Osteocyte (in vitro differentiated cells): ENCODE results near the gene DPEP3. TPM values are rescaled to one million over a fixed set of nuclear protein-coding genes. Genes with fewer than 3 reads are reported as not detected.
"Not testable (repeated sequence)": the region's sequence is repeated elsewhere in the genome, so short reads cannot be mapped to it uniquely, and the experiment has no call there.

Source experiments
- DNase-seq: peaks from one replicate; pipeline ENCODE4 v3.0.0; 2021; ENCODE audit warnings: mixed read lengths; ENCODE audit not compliant: unreplicated experiment; ENCODE audit errors: extremely low spot score
- H3K27ac Mint-ChIP-seq: one replicate; pipeline ENCODE4 v1.8.0; 2021; ENCODE audit warnings: mild to moderate bottlenecking, mixed read lengths; ENCODE audit not compliant: unreplicated experiment
- H3K27me3 Mint-ChIP-seq: one replicate; pipeline ENCODE4 v1.8.0; 2021; ENCODE audit warnings: mixed read lengths; ENCODE audit not compliant: unreplicated experiment
- H3K36me3 Mint-ChIP-seq: one replicate; pipeline ENCODE4 v1.8.0; 2021; ENCODE audit warnings: mixed read lengths; ENCODE audit not compliant: unreplicated experiment
- H3K4me1 Mint-ChIP-seq: one replicate; pipeline ENCODE4 v1.8.0; 2021; ENCODE audit warnings: mixed read lengths; ENCODE audit not compliant: unreplicated experiment
- H3K4me3 Mint-ChIP-seq: one replicate; pipeline ENCODE4 v1.8.0; 2021; ENCODE audit warnings: mild to moderate bottlenecking, moderate library complexity, mixed read lengths; ENCODE audit not compliant: unreplicated experiment
- H3K9me3 Mint-ChIP-seq: one replicate; pipeline ENCODE4 v1.8.0; 2021; ENCODE audit warnings: mixed read lengths; ENCODE audit not compliant: unreplicated experiment
- total RNA-seq: library from RNA; stranded (reverse); gene quantifications from 2 replicates; pipeline ENCODE4 v1.2.1, GENCODE V29; 2021
- TF ChIP-seq, protein P1 (sequence below): fragments of 200-600 bp; sonication (generic); IDR thresholded peaks from 2 replicates; pipeline ENCODE4 v1.5.0; 2021; ENCODE audit warnings: antibody characterized with exemption, mild to moderate bottlenecking, moderate library complexity

DPEP3 gene
- total RNA-seq, 1 donor from 2014 or later: not detected

GRCh38 chr16:67976205-67976604 lies 4.1 kb downstream of the DPEP3 start:
- peaks cover 13% of the 10 kb centered on the region for H3K27me3 Mint-ChIP-seq

GRCh38 chr16:67975321-67976105 lies 4.8 kb downstream of the DPEP3 start:
- peaks cover 1% of the 10 kb centered on the region for H3K4me1 Mint-ChIP-seq
- no peaks in the 10 kb centered on the region for H3K9me3 Mint-ChIP-seq
- no peak overlapping the region for H3K4me3 Mint-ChIP-seq
- no peak for DNase-seq
- peaks cover 13% of the 10 kb centered on the region for H3K27me3 Mint-ChIP-seq
- H3K36me3 Mint-ChIP-seq: no peaks in the 10 kb centered on the region
- H3K27ac Mint-ChIP-seq: no peak overlapping the region
- TF ChIP-seq, protein P1, sequence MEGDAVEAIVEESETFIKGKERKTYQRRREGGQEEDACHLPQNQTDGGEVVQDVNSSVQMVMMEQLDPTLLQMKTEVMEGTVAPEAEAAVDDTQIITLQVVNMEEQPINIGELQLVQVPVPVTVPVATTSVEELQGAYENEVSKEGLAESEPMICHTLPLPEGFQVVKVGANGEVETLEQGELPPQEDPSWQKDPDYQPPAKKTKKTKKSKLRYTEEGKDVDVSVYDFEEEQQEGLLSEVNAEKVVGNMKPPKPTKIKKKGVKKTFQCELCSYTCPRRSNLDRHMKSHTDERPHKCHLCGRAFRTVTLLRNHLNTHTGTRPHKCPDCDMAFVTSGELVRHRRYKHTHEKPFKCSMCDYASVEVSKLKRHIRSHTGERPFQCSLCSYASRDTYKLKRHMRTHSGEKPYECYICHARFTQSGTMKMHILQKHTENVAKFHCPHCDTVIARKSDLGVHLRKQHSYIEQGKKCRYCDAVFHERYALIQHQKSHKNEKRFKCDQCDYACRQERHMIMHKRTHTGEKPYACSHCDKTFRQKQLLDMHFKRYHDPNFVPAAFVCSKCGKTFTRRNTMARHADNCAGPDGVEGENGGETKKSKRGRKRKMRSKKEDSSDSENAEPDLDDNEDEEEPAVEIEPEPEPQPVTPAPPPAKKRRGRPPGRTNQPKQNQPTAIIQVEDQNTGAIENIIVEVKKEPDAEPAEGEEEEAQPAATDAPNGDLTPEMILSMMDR: no peak

More at GRCh38 chr16:67976205-67976604, 4.1 kb downstream of the DPEP3 start:
- no peak overlapping the region for H3K27ac Mint-ChIP-seq
- no peak overlapping the region for H3K4me3 Mint-ChIP-seq
- no peak for DNase-seq
- TF ChIP-seq, protein P1: no peak
- H3K9me3 Mint-ChIP-seq: no peaks in the 10 kb centered on the region
- H3K4me1 Mint-ChIP-seq: peaks cover 1% of the 10 kb centered on the region
- H3K36me3 Mint-ChIP-seq: no peaks in the 10 kb centered on the region

DNA sequence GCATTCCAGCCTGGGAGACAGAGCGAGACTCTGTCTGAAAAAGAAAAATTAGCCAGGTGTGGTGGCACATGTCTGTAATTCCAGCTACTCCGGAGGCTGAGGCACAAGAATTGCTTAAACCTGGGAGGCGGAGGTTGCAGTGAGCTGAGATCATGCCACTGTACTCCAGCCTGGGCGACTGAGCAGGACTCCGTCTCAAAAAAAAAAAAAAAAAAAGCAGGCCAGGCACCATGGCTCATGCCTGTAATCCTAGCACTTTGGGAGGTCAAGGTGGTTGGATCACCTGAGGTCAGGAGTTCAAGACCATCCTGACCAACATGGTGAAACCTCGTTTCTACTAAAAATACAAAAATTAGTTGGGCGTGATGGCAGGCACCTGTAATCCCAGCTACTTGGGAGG lies 8.0 kb downstream of the DPEP3 start:
- not testable (repeated sequence) for H3K36me3 Mint-ChIP-seq, H3K9me3 Mint-ChIP-seq, H3K4me1 Mint-ChIP-seq, H3K4me3 Mint-ChIP-seq, DNase-seq, H3K27me3 Mint-ChIP-seq, H3K27ac Mint-ChIP-seq

GRCh38 chr16:67971111-67971510 lies 9.2 kb downstream of the DPEP3 start:
- Mint-ChIP-seq H3K9me3 (no peaks in the 10 kb centered on the region), H3K36me3 (no peaks in the 10 kb centered on the region), H3K27me3 (peaks cover under 1% of the 10 kb centered on the region), H3K4me3 (no peak overlapping the region), H3K4me1 (peaks cover 17% of the 10 kb centered on the region), H3K27ac (no peak overlapping the region)
- no peak for DNase-seq
- TF ChIP-seq, protein P1: no peak

DNA sequence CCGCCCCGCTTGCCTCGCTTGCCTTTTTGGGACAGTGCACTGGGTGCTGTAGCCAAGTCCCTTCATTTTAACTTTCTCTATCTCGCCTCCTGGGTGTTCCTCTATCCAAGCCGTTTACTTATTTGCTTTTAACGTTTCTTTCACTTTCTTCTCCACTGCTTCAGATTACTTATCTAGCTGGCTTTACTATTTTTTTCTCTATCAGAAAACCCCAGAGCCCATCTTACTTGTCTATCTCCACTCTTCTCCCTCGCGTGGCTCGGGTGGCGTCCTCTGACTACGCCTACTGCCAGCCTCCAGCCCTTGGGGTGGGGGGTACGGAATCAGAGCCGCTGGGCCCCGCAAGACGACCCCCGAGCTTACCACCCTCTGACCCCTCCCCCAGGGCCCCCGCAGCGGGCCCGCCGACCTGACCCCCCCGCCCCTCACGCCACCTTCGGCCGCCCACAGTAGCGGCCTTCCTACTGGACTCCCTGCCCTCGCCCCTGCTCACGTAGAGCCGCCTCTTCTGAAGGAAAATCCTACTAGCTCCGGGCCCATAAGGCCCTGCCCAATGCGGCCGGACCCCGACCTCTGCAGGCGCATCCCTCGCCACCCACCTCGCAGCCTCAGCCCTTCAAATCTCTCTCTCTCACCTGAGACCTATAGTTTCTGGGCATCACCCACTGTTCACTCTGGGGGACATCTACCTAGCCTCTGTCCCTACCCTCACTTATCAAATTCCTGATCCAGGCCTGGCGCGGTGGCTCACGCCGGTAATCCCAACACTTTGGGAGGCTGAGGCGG lies 10.9 kb downstream of the DPEP3 start:
- Mint-ChIP-seq H3K9me3 (no peaks in the 10 kb centered on the region), H3K4me3 (peak overlapping the region; percentile 96), H3K36me3 (peaks cover 2% of the 10 kb centered on the region), H3K4me1 (peaks cover 31% of the 10 kb centered on the region), H3K27ac (peak overlapping the region; percentile 65), H3K27me3 (no peaks in the 10 kb centered on the region)
- TF ChIP-seq, protein P1: no peak
- DNase-seq: no peak
